ENCODE data around the gene PCARE.
"Not testable (repeated sequence)": the region's sequence is repeated elsewhere in the genome, so short reads cannot be mapped to it uniquely, and the experiment has no call there.

Gene PCARE

GRCh38 chr2:29104688-29105087 lies 30.4 kb upstream of the PCARE start:
- no peak for DNase-seq
- in situ Hi-C loops (cut with MboI; ENCODE audit: low pct_unique_long_range_greater_than_20kb, low sequenced_read_pairs) = no loop called here

GRCh38 chr2:29100564-29100963 lies 26.2 kb upstream of the PCARE start:
- DNase-seq = no peak
- in situ Hi-C loops (cut with MboI; ENCODE audit: low pct_unique_long_range_greater_than_20kb, low sequenced_read_pairs) = no loop called here

GRCh38 chr2:29097569-29097968 lies 23.2 kb upstream of the PCARE start:
- no peak for DNase-seq
- in situ Hi-C loops (cut with MboI; ENCODE audit: low pct_unique_long_range_greater_than_20kb, low sequenced_read_pairs) = no loop called here

- no peak for DNase-seq
- in situ Hi-C loops (cut with MboI; ENCODE audit: low pct_unique_long_range_greater_than_20kb, low sequenced_read_pairs) = no loop called here
These were observed 22.6 kb upstream of the PCARE start for GRCh38 chr2:29096969-29097368.

- in situ Hi-C loops (cut with MboI; ENCODE audit: low pct_unique_long_range_greater_than_20kb, low sequenced_read_pairs); DNase-seq: not testable (repeated sequence)
These were observed 16.0 kb upstream of the PCARE start for GRCh38 chr2:29090311-29090710.

- in situ Hi-C loops (cut with MboI; ENCODE audit: low pct_unique_long_range_greater_than_20kb, low sequenced_read_pairs) = no loop called here
- DNase-seq = no peak
These were observed 10.2 kb upstream of the PCARE start for GRCh38 chr2:29084554-29084953.

- no peak for DNase-seq
- in situ Hi-C loops (cut with MboI; ENCODE audit: low pct_unique_long_range_greater_than_20kb, low sequenced_read_pairs) = no loop called here
These were observed 8.6 kb upstream of the PCARE start for GRCh38 chr2:29082804-29083495.

- in situ Hi-C loops (cut with MboI; ENCODE audit: low pct_unique_long_range_greater_than_20kb, low sequenced_read_pairs) = no loop called here
- DNase-seq = no peak
These were observed 6.8 kb upstream of the PCARE start for GRCh38 chr2:29080886-29081743.

- no peak for DNase-seq
- in situ Hi-C loops (cut with MboI; ENCODE audit: low pct_unique_long_range_greater_than_20kb, low sequenced_read_pairs) = no loop called here
These were observed 5.6 kb upstream of the PCARE start for GRCh38 chr2:29079887-29080286.

GRCh38 chr2:29075894-29076705 lies 1.8 kb upstream of the PCARE start:
- DNase-seq = no peak
- in situ Hi-C loops (cut with MboI; ENCODE audit: low pct_unique_long_range_greater_than_20kb, low sequenced_read_pairs) = no loop called here

- DNase-seq = no peak
- in situ Hi-C loops (cut with MboI; ENCODE audit: low pct_unique_long_range_greater_than_20kb, low sequenced_read_pairs) = no loop called here
These were observed 390 bp downstream of the PCARE start for GRCh38 chr2:29073933-29074332.

GRCh38 chr2:29072971-29073725 lies 1.2 kb downstream of the PCARE start:
- in situ Hi-C loops (cut with MboI; ENCODE audit: low pct_unique_long_range_greater_than_20kb, low sequenced_read_pairs) = no loop called here
- DNase-seq = no peak

GRCh38 chr2:29072251-29072650 lies 2.1 kb downstream of the PCARE start:
- in situ Hi-C loops (cut with MboI; ENCODE audit: low pct_unique_long_range_greater_than_20kb, low sequenced_read_pairs) = no loop called here
- no peak for DNase-seq

GRCh38 chr2:29071032-29071975 lies 3.0 kb downstream of the PCARE start:
- no peak for DNase-seq
- in situ Hi-C loops (cut with MboI; ENCODE audit: low pct_unique_long_range_greater_than_20kb, low sequenced_read_pairs) = no loop called here

GRCh38 chr2:29070526-29070925 lies 3.8 kb downstream of the PCARE start:
- no peak for DNase-seq
- in situ Hi-C loops (cut with MboI; ENCODE audit: low pct_unique_long_range_greater_than_20kb, low sequenced_read_pairs) = no loop called here

- DNase-seq = no peak
- in situ Hi-C loops (cut with MboI; ENCODE audit: low pct_unique_long_range_greater_than_20kb, low sequenced_read_pairs) = no loop called here
These were observed 5.8 kb downstream of the PCARE start for GRCh38 chr2:29068513-29068912.

- in situ Hi-C loops (cut with MboI; ENCODE audit: low pct_unique_long_range_greater_than_20kb, low sequenced_read_pairs) = no loop called here
These were observed 7.2 kb downstream of the PCARE start for GRCh38 chr2:29066997-29067605.

More at GRCh38 chr2:29066997-29067605, 7.2 kb downstream of the PCARE start:
- no peak for DNase-seq

All from KBM-7 (cell line).